ENCODE results near the gene KIF21B.

DNA sequence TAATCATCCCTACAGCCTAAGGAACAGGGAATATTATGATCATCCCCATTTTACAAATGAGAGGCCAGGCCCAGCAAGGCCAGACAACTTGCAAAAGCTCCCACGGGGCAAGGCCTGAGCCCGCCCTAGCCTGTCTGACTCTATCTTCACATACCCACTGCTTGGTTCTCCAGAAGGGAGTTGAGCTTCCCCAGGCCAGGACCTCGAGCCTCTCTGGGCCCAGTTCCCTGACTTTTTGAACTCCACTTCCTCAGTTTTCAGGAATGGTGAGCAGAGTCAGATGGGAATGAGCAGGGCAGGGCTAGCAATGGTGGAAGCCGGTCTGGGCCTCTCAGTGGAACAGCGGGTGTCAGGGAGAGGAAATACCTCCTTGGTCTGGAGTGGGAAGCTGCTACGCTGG is 49.4 kb upstream of the KIF21B start:
- no peak for TF ChIP-seq POLR2A (IDR thresholded peaks at IDR 0.05)
- TF ChIP-seq, protein P1, sequence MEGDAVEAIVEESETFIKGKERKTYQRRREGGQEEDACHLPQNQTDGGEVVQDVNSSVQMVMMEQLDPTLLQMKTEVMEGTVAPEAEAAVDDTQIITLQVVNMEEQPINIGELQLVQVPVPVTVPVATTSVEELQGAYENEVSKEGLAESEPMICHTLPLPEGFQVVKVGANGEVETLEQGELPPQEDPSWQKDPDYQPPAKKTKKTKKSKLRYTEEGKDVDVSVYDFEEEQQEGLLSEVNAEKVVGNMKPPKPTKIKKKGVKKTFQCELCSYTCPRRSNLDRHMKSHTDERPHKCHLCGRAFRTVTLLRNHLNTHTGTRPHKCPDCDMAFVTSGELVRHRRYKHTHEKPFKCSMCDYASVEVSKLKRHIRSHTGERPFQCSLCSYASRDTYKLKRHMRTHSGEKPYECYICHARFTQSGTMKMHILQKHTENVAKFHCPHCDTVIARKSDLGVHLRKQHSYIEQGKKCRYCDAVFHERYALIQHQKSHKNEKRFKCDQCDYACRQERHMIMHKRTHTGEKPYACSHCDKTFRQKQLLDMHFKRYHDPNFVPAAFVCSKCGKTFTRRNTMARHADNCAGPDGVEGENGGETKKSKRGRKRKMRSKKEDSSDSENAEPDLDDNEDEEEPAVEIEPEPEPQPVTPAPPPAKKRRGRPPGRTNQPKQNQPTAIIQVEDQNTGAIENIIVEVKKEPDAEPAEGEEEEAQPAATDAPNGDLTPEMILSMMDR (IDR thresholded peaks at IDR 0.05) = no peak

Measured in right lobe of liver (tissue), 4 donors.